GM21515 (cell line): ENCODE results near the gene OR10C1.

ENCODE experiments used
- ATAC-seq: cut with Tn5 transposase; IDR thresholded peaks from one replicate; pipeline ENCODE4 v1.9.1; 2021; ENCODE audit not compliant: unreplicated experiment

The OR10C1 gene

GRCh38 chr6:29474996-29475395 is 35.9 kb downstream of the OR10C1 start:
- ATAC-seq: no peak

DNA sequence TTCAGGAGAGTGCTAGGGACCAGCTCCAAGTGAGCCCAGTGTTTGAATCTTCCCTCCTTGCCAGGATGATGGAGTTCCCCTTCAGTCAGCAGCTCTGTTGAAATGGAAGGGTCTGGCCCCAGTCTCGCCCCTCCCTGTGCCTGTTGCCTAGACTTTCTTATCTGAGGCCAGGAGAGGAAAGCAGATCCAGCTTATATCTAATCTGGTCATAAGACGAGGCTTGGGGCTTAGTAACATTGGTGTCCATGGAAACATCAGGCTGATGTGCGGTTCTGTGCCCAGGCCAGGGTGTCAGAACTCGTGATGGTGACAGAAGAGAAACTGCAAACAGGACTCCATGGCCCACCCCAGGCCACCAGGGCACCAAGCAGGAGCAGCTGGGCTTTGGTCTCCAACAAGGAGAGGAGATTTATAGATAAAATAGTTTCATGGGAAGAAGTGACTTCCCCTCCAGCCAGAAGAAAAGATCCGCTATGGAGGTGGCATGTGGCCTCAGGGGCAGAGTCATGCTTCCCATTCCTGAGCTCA is 38.9 kb downstream of the OR10C1 start:
- ATAC-seq: no peak

- ATAC-seq: no peak
Measured at GRCh38 chr6:29478740-29479139, 39.6 kb downstream of the OR10C1 start.

DNA sequence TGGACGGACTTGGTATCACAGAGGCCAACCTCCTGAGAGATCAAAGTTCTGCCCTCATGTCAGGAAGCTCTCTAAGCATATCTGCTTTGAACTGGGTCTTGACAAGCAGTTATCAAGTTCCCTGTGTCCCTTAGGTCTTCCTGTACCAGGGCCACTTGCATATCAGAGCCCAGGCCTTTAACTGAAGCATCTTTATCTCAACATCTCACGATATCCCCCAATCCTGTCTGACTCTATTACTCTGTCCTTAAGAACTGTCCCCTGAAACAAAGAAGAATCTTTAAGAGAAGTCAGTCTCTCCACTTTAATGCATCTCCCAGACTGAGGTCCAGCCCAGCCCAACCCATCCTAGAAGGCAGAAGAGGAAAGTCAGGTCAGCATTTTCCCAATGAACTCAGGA is 40.5 kb downstream of the OR10C1 start:
- no peak for ATAC-seq

- ATAC-seq: no peak
Measured at GRCh38 chr6:29483186-29483585, 44.1 kb downstream of the OR10C1 start.

GRCh38 chr6:29483735-29484134 is 44.6 kb downstream of the OR10C1 start:
- no peak for ATAC-seq

- ATAC-seq: no peak
Measured at GRCh38 chr6:29486577-29486976, 47.5 kb downstream of the OR10C1 start.

GRCh38 chr6:29487131-29487530 is 48.0 kb downstream of the OR10C1 start:
- no peak for ATAC-seq

DNA sequence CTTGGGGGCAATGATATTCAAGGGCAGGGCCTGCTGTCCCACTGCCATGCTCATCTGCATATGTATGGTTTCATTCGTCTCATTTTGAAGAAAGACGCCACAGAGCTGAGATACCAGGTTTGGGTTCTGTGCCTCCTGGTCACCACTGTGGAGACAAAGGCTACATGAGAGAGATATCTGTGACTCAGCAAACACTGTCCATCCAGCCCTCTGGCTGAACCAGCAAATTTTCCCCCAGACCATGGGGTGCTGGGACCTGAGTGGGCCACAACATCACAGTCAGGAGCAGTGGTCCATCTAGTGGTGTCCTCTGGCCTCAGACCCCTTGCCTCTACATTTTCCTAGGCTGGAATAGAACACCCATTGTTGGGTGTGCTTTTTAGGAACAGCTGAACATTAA is 48.6 kb downstream of the OR10C1 start, which contains the start of gene MAS1L:
TSS of gene MAS1L (minus strand) at position 297 of the 400 bp plus-strand sequence. CDS start at position 243, 54 bp downstream.
- no peak for ATAC-seq

DNA sequence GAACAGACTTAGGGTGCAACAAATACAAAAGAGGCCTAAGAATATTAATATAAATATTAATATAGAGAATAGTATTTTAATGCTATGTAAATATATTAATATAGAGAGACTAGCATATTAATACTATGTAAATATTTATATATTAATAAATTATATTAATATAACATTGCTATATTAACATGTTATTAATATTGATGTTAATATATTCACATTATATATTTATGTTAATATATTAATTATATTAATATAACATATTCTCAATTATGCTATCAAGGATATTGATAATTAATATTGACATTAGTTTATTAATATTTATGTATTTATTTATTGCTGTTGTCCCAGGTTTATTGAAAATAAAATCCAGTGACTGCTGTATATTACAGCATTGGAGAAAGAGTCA is 49.8 kb downstream of the OR10C1 start:
- ATAC-seq: no peak

- ATAC-seq: no peak
Measured at GRCh38 chr6:29489286-29489685, 50.2 kb downstream of the OR10C1 start.

DNA sequence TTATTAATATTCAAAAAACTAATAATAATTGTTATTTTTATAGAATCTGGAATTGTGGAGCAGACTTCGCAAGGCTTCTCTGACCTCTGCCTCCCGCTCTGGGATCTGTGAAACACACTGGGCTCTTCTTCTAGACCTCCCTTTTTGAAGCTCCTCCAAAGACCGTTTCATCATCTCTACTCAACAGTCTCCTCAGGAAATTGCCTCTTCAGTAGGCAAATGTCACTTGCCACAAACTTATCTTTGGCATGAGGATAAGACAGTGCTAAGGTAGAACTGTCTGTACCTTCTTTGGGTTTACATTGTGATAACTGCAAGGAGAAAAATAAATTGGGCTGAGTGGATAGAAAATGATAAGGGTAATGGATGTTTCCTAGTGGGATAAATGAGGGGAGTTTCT is 50.9 kb downstream of the OR10C1 start:
- no peak for ATAC-seq

DNA sequence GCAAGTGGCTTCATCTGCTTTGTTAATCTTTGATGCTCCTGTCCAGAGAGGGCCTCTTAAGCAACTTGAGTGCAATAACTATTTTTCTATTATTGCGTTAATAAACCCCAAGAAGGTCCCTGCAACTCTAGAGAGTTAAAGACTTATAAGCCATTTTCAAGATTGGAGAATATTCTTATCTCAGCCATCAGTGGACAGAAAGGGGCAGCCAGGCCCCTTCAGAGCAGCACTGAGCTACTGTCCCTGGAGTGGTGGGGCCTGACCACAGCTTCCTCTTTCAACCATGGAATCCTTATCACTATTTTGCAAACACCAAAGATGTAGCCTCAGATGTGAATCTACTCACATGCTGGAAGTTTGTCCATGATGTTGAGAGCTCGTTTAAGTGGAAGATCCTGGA is 51.4 kb downstream of the OR10C1 start:
- ATAC-seq: no peak
